Esophagus squamous epithelium (tissue), 5 donors: ENCODE measurements around the gene NME7. TPM values are rescaled to one million over a fixed set of nuclear protein-coding genes. Genes with fewer than 3 reads are reported as not detected.

ENCODE experiments used
- DNase-seq: peaks from one replicate; lab custom pipeline; 2025; lab: John Stamatoyannopoulos, UW
- H3K27ac ChIP-seq, 4 donors: fragments of 200-600 bp; sonication (generic); one replicate each; pipeline ENCODE4 v1.5.1; 2016 to 2019; ENCODE audit warnings: mild to moderate bottlenecking in 1 of 4
- H3K27me3 ChIP-seq, 4 donors: fragments of 200-600 bp; sonication (generic); 1 replicate in 3 of 4; 2 replicates in 1 of 4; pipeline versions ENCODE4 v1.5.1 to v1.6.0; 2017 to 2021; ENCODE audit warnings: antibody characterized with exemption in 1 of 4
- H3K36me3 ChIP-seq, 3 donors: fragments of 200-600 bp; sonication (generic); one replicate each; pipeline ENCODE4 v1.5.1; 2016 to 2019
- H3K4me1 ChIP-seq, 3 donors: fragments of 200-600 bp; sonication (generic); one replicate each; pipeline ENCODE4 v1.5.1; 2017 to 2019
- H3K4me3 ChIP-seq, 4 donors: fragments of 200-600 bp; sonication (generic); 1 replicate in 3 of 4; 2 replicates in 1 of 4; pipeline ENCODE4 v1.5.1; 2016 to 2019; ENCODE audit warnings: mild to moderate bottlenecking in 2 of 4, moderate library complexity in 1 of 4
- H3K9me3 ChIP-seq, 3 donors: fragments of 200-600 bp; sonication (generic); one replicate each; pipeline ENCODE4 v1.5.1; 2016 to 2019
- POLR2A ChIP-seq, 4 donors: fragments of 450-650 bp; IDR thresholded peaks; one replicate each; pipeline ENCODE4 v1.6.1; 2017; ENCODE audit warnings: antibody characterized with exemption in 4 of 4, mild to moderate bottlenecking in 4 of 4, moderate library complexity in 3 of 4
- WGBS, 2 donors: methylation state at CpG; one replicate each; pipeline ENCODE4 v1.1.5; 2018; 5-methylcytosine and 5-hydroxymethylcytosine counted together
- intact Hi-C: fragments of 100-400 bp; cut with DNase I; formaldehyde crosslinking; loops from one replicate; pipeline ENCODE4 v1.15.0; 2022
- total RNA-seq, 4 donors: library from RNA; depleted of rRNA; stranded (reverse); fragments of >200 nt; gene quantifications; one replicate each; pipeline ENCODE4 v1.1.0, GENCODE V29; 2016
- TF ChIP-seq, protein P1 (sequence below), 6 experiments: fragments of 450-650 bp in 4 of 6; fragments of 200-600 bp in 2 of 6; sonication (generic) in 2 of 6; IDR thresholded peaks; one replicate each; pipeline ENCODE4 v1.5.1; 2016 to 2019; ENCODE audit warnings: antibody characterized with exemption in 6 of 6, mild to moderate bottlenecking in 4 of 6, moderate library complexity in 4 of 6
- donor health status: DM: yes; HTN: yes; CAD: no.

Gene NME7
- total RNA-seq, 4 donors from 2014 or later, result 5.7 to 10.7 (median 7.4) TPM

- peaks cover 11 to 28% (median 16%) of the 10 kb centered on the region in 3 donors for H3K4me1 ChIP-seq
- no peak overlapping the region for H3K4me3 ChIP-seq
- DNase-seq, result no peak
- H3K27ac ChIP-seq, result no peak overlapping the region
- no peaks in the 10 kb centered on the region for H3K27me3 ChIP-seq
- no peaks in the 10 kb centered on the region for H3K36me3 ChIP-seq
- 56 to 63% methylated on average over 1 of the region's 1 CpG for WGBS, 2 donors
- no peaks in the 10 kb centered on the region for H3K9me3 ChIP-seq
- intact Hi-C loops, result no loop called here
- no peak for TF ChIP-seq POLR2A (IDR thresholded peaks at IDR 0.05)
- TF ChIP-seq, protein P1, sequence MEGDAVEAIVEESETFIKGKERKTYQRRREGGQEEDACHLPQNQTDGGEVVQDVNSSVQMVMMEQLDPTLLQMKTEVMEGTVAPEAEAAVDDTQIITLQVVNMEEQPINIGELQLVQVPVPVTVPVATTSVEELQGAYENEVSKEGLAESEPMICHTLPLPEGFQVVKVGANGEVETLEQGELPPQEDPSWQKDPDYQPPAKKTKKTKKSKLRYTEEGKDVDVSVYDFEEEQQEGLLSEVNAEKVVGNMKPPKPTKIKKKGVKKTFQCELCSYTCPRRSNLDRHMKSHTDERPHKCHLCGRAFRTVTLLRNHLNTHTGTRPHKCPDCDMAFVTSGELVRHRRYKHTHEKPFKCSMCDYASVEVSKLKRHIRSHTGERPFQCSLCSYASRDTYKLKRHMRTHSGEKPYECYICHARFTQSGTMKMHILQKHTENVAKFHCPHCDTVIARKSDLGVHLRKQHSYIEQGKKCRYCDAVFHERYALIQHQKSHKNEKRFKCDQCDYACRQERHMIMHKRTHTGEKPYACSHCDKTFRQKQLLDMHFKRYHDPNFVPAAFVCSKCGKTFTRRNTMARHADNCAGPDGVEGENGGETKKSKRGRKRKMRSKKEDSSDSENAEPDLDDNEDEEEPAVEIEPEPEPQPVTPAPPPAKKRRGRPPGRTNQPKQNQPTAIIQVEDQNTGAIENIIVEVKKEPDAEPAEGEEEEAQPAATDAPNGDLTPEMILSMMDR (IDR thresholded peaks at IDR 0.05), result no peak
These were observed 269.2 kb downstream of the NME7 start for GRCh38 chr1:169098380-169098779.

- Histone ChIP-seq H3K4me1 (peaks cover 0 to 11% (median 0%) of the 10 kb centered on the region in 3 donors), H3K4me3 (no peak overlapping the region), H3K27ac (no peak overlapping the region), H3K9me3 (no peaks in the 10 kb centered on the region), H3K36me3 (no peaks in the 10 kb centered on the region), H3K27me3 (no peaks in the 10 kb centered on the region)
- DNase-seq, result no peak
- WGBS, 2 donors, result 34 to 38% methylated on average over 3 of the region's 4 CpGs
- TF ChIP-seq POLR2A (IDR thresholded peaks at IDR 0.05), result no peak
- TF ChIP-seq, protein P1 (IDR thresholded peaks at IDR 0.05), result no peak
- intact Hi-C loops, result no loop called here
These were observed 272.6 kb downstream of the NME7 start for GRCh38 chr1:169094897-169095569.

- Histone ChIP-seq H3K4me1 (peaks cover 0 to 11% (median 0%) of the 10 kb centered on the region in 3 donors), H3K4me3 (no peak overlapping the region), H3K27ac (no peak overlapping the region), H3K36me3 (no peaks in the 10 kb centered on the region), H3K27me3 (no peaks in the 10 kb centered on the region), H3K9me3 (no peaks in the 10 kb centered on the region)
- intact Hi-C loops, result no loop called here
- TF ChIP-seq, protein P1 (IDR thresholded peaks at IDR 0.05), result no peak
- no peak for TF ChIP-seq POLR2A (IDR thresholded peaks at IDR 0.05)
- DNase-seq, result no peak
- 80 to 87% methylated on average over 2 of the region's 2 CpGs for whole genome bisulfite sequencing, 2 donors
These were observed 275.2 kb downstream of the NME7 start for GRCh38 chr1:169092399-169092798.

GRCh38 chr1:169091480-169091941 is 276.1 kb downstream of the NME7 start:
- intact Hi-C loops, result no loop called here
- WGBS, 2 donors, result 69 to 71% methylated on average over 4 of the region's 4 CpGs
- H3K27ac ChIP-seq, result no peak overlapping the region

GRCh38 chr1:169090900-169091311 is 276.7 kb downstream of the NME7 start:
- peaks cover 0 to 11% (median 0%) of the 10 kb centered on the region in 3 donors for H3K4me1 ChIP-seq
- no peaks in the 10 kb centered on the region for H3K36me3 ChIP-seq
- intact Hi-C loops, result no loop called here
- H3K27ac ChIP-seq, result no peak overlapping the region
- no peaks in the 10 kb centered on the region for H3K9me3 ChIP-seq
- TF ChIP-seq, protein P1 (IDR thresholded peaks at IDR 0.05), result no peak
- TF ChIP-seq POLR2A (IDR thresholded peaks at IDR 0.05), result no peak
- WGBS, 2 donors, result 79 to 84% methylated on average over 4 of the region's 4 CpGs
- DNase-seq, result no peak
- no peak overlapping the region for H3K4me3 ChIP-seq
- H3K27me3 ChIP-seq, result no peaks in the 10 kb centered on the region

More at GRCh38 chr1:169091480-169091941, 276.1 kb downstream of the NME7 start:
- Histone ChIP-seq H3K4me3 (no peak overlapping the region), H3K36me3 (no peaks in the 10 kb centered on the region), H3K4me1 (peaks cover 0 to 11% (median 0%) of the 10 kb centered on the region in 3 donors), H3K9me3 (no peaks in the 10 kb centered on the region), H3K27me3 (no peaks in the 10 kb centered on the region)
- TF ChIP-seq, protein P1 (IDR thresholded peaks at IDR 0.05), result no peak
- no peak for DNase-seq
